Measurements from ENCODE around the gene PEX5L.

DNA sequence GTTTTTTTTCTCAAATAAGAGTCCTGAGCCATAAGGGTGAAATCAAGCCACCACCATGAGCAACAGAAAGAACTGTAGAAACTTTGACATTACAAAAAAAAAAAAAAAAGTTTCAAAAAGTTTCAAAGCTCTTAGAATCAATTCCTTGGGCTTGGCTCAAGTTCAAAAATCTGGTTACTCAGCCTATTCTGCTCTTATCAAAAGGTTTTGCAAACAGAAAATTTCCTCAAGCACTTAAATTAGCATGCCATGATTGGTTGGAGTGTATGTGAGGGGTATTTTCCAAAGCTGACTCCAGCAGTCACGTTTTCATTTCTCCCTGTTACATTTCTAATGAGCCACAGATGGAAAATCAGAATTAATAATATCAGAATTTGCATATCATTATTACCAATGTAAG lies 12.1 kb upstream of the PEX5L start:
- TF ChIP-seq, protein P1, sequence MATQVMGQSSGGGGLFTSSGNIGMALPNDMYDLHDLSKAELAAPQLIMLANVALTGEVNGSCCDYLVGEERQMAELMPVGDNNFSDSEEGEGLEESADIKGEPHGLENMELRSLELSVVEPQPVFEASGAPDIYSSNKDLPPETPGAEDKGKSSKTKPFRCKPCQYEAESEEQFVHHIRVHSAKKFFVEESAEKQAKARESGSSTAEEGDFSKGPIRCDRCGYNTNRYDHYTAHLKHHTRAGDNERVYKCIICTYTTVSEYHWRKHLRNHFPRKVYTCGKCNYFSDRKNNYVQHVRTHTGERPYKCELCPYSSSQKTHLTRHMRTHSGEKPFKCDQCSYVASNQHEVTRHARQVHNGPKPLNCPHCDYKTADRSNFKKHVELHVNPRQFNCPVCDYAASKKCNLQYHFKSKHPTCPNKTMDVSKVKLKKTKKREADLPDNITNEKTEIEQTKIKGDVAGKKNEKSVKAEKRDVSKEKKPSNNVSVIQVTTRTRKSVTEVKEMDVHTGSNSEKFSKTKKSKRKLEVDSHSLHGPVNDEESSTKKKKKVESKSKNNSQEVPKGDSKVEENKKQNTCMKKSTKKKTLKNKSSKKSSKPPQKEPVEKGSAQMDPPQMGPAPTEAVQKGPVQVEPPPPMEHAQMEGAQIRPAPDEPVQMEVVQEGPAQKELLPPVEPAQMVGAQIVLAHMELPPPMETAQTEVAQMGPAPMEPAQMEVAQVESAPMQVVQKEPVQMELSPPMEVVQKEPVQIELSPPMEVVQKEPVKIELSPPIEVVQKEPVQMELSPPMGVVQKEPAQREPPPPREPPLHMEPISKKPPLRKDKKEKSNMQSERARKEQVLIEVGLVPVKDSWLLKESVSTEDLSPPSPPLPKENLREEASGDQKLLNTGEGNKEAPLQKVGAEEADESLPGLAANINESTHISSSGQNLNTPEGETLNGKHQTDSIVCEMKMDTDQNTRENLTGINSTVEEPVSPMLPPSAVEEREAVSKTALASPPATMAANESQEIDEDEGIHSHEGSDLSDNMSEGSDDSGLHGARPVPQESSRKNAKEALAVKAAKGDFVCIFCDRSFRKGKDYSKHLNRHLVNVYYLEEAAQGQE (IDR thresholded peaks at IDR 0.05; ENCODE audit: low read depth), result no peak
- TF ChIP-seq NFIC (IDR thresholded peaks at IDR 0.05), result no peak
- no peak for TF ChIP-seq CEBPB (IDR thresholded peaks at IDR 0.05)
- TF ChIP-seq, protein P2, sequence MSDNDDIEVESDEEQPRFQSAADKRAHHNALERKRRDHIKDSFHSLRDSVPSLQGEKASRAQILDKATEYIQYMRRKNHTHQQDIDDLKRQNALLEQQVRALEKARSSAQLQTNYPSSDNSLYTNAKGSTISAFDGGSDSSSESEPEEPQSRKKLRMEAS (IDR thresholded peaks at IDR 0.05), result no peak
- TF ChIP-seq RAD21 (IDR thresholded peaks at IDR 0.05; ENCODE audit: low read depth), result no peak
- TF ChIP-seq YY1 (IDR thresholded peaks at IDR 0.05; ENCODE audit: low read depth), result no peak
- no peak for TF ChIP-seq EP300 (IDR thresholded peaks at IDR 0.05; ENCODE audit: borderline replicate concordance)
- no peak for TF ChIP-seq CREB1 (IDR thresholded peaks at IDR 0.05; ENCODE audit: low read depth)
- TF ChIP-seq TAF1 (IDR thresholded peaks at IDR 0.05; ENCODE audit: low read depth), result no peak
